Activated CD8-positive, alpha-beta T cell treated with anti-CD3 and anti-CD28 coated beads for 36 hours (primary cell): ENCODE measurements around the gene SIGLECL1. TPM values are rescaled to one million over a fixed set of nuclear protein-coding genes. Genes with fewer than 3 reads are reported as not detected.

Experiments used
- ATAC-seq: fragments of 200-7000 bp; cut with Tn5 transposase; one replicate; pipeline ENCODE4 v1.10.0; 2021; ENCODE audit warnings: mild to moderate bottlenecking, moderate library complexity
- CTCF ChIA-PET: fragments of 350-600 bp; sonication (Branson Sonifier 250); formaldehyde crosslinking; loops from one replicate; lab custom pipeline; 2021; ENCODE audit warnings: antibody characterized with exemption; lab: Charles Lee
- POLR2A ChIA-PET: fragments of 350-600 bp; sonication (Branson Sonifier 250); formaldehyde crosslinking; loops from one replicate; lab custom pipeline; 2021; ENCODE audit warnings: antibody characterized with exemption; lab: Charles Lee
- DNase-seq: peaks from one replicate; pipeline ENCODE4 v3.0.0-alpha.2; 2020
- H3K27ac Mint-ChIP-seq: one replicate; pipeline ENCODE4 v1.8.0; 2021; ENCODE audit warnings: mild to moderate bottlenecking, mixed read lengths
- H3K27me3 Mint-ChIP-seq: one replicate; pipeline ENCODE4 v1.8.0; 2021; ENCODE audit warnings: mixed read lengths
- H3K36me3 Mint-ChIP-seq: one replicate; pipeline ENCODE4 v1.8.0; 2021; ENCODE audit warnings: low read depth, mixed read lengths
- H3K4me1 Mint-ChIP-seq: one replicate; pipeline ENCODE4 v1.8.0; 2021; ENCODE audit warnings: low read depth, mixed read lengths
- H3K4me3 Mint-ChIP-seq: one replicate; pipeline ENCODE4 v1.8.0; 2021; ENCODE audit warnings: mild to moderate bottlenecking, moderate library complexity, mixed read lengths
- H3K9me3 Mint-ChIP-seq: one replicate; pipeline ENCODE4 v1.8.0; 2021; ENCODE audit warnings: mixed read lengths
- intact Hi-C: fragments of 100-400 bp; cut with micrococcal nuclease; formaldehyde crosslinking; loops from one replicate; pipeline ENCODE4 v1.10.0; 2022
- total RNA-seq, 2 experiments: library from RNA; stranded (reverse); gene quantifications; one replicate each; pipeline ENCODE4 v1.2.3, GENCODE V29; 2021
- TF ChIP-seq, protein P1 (sequence below): fragments of 200-600 bp; IDR thresholded peaks from one replicate; pipeline ENCODE4 v1.8.0; 2022; ENCODE audit warnings: antibody characterized with exemption, mild to moderate bottlenecking

The SIGLECL1 gene
- total RNA-seq, 2 experiments from 2014 or later = not detected

DNA sequence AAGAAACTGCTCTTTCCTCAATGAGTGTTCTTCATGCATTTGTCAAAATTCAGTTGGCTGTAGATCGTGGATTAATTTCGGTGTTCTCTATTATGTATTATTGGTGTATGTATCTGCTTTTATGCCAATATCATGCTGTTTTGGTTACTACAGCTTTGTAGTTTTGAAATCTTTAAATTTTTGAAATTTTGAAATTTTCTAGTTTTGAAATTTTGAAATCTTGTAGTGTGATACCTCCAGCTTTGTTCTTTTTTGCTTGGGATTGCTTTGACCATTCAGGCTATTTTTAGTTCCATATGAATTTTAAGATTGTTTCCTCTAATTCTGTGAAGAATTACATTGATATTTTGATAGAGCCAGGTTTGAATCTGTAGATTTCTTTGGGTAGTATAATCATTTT, 22.9 kb upstream of the SIGLECL1 start:
- ATAC-seq = no peak
- no peak overlapping the region for H3K4me3 Mint-ChIP-seq
- no peaks in the 10 kb centered on the region for H3K36me3 Mint-ChIP-seq
- no peak overlapping the region for H3K27ac Mint-ChIP-seq
- H3K27me3 Mint-ChIP-seq = peaks cover 41% of the 10 kb centered on the region
- H3K9me3 Mint-ChIP-seq = no peaks in the 10 kb centered on the region
- intact Hi-C loops = no loop called here
- H3K4me1 Mint-ChIP-seq = no peaks in the 10 kb centered on the region
- DNase-seq = no peak
- TF ChIP-seq, protein P1, sequence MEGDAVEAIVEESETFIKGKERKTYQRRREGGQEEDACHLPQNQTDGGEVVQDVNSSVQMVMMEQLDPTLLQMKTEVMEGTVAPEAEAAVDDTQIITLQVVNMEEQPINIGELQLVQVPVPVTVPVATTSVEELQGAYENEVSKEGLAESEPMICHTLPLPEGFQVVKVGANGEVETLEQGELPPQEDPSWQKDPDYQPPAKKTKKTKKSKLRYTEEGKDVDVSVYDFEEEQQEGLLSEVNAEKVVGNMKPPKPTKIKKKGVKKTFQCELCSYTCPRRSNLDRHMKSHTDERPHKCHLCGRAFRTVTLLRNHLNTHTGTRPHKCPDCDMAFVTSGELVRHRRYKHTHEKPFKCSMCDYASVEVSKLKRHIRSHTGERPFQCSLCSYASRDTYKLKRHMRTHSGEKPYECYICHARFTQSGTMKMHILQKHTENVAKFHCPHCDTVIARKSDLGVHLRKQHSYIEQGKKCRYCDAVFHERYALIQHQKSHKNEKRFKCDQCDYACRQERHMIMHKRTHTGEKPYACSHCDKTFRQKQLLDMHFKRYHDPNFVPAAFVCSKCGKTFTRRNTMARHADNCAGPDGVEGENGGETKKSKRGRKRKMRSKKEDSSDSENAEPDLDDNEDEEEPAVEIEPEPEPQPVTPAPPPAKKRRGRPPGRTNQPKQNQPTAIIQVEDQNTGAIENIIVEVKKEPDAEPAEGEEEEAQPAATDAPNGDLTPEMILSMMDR = no peak
- ChIA-PET CTCF (no interaction called here), POLR2A (interaction anchor here (0.8 kb wide), 1 partner anchor 322 kb away, joined by 3 read pairs; no protein-coding TSS in a partner anchor)

DNA sequence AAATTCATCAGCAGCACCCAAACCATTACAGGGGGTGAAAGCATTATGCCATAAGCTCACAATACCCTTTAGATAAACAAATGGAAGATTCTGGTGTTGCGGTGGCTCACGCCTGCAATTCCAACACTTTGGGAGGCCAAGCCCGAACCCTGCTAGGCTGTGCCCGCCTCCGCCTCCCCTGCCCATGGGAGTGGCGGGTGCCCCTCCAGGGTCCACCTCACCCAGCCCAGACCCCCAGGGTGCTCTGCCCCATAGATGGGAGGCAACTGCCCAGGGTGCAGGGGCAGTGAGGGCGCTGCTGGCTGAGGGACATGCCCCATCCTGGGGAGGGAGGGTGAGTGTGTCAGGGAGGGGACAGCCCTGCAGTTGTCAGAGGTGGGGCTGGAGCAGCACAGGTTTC, 10.0 kb upstream of the SIGLECL1 start:
- Mint-ChIP-seq H3K4me1 (peaks cover 4% of the 10 kb centered on the region), H3K36me3 (no peaks in the 10 kb centered on the region), H3K27ac (no peak overlapping the region), H3K4me3 (no peak overlapping the region), H3K9me3 (no peaks in the 10 kb centered on the region), H3K27me3 (peaks cover 18% of the 10 kb centered on the region)
- ATAC-seq (no peak), DNase-seq (no peak)
- TF ChIP-seq, protein P1 = no peak
- CTCF ChIA-PET = no interaction called here
- intact Hi-C loops = no loop called here
- POLR2A ChIA-PET = no interaction called here

DNA sequence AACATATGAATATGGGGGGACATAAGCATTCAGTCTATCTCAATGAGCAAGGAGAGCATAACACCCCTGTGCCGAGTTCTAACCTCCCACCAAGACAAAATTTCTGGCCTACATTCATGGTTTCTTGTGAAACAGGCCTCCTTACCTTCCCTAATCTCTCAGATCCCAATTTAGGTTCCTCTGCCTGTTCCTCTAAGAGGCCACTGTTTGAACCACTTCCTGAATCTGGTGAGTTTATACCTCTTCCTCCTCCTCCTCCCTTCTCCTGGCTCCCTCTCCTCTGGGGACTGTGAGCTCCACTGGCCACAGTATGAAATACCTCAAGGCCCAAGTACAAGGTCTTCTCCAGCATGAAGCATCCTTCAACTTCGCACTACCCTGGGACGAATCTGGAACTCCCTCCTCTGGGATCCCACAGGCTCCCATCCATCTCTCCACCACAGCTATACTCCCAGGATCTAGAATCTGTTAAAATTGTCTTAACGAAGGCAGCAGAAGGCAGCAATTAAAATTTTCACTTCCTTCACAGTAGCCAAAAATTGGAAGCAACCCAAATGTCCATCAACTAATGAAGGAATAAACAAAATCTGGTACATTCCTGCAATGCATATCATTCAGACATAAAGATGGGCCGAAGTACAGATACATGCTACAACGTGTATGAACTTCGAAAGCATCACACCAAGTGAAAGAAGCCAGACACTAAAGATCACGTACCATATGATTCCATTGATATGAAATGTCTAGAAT, 7.8 kb upstream of the SIGLECL1 start:
- H3K36me3 Mint-ChIP-seq = no peaks in the 10 kb centered on the region
- no peak overlapping the region for H3K4me3 Mint-ChIP-seq
- no peak overlapping the region for H3K27ac Mint-ChIP-seq
- H3K9me3 Mint-ChIP-seq = no peaks in the 10 kb centered on the region
- H3K27me3 Mint-ChIP-seq = peaks cover 19% of the 10 kb centered on the region
- TF ChIP-seq, protein P1 = no peak
- intact Hi-C loops = no loop called here
- DNase-seq = no peak
- ChIA-PET CTCF (no interaction called here), POLR2A (no interaction called here)
- ATAC-seq = no peak
- peaks cover 8% of the 10 kb centered on the region for H3K4me1 Mint-ChIP-seq

DNA sequence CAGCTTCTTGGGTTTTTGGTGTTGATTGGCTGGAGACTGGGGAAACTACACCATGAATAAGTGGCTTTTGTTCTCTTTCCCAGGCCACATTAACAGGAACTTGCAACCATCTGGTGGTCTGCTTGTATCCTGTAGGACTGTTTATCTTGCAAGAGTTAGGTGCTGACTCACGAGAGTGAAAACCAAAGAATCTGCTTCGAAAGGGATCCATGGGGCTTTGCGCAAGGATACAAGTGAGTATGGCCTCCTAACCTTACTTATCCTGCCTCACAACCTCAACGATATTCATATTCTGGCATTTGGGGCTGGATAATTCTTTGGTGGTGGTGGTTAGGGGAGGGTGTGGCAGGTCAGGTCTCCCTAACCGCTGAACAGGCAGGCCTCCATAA, 4.7 kb upstream of the SIGLECL1 start:
- ChIA-PET POLR2A (no interaction called here), CTCF (interaction anchor here (1.4 kb wide), 1 partner anchor 12 kb away, joined by 4 read pairs; no protein-coding TSS in a partner anchor)
- intact Hi-C loops = no loop called here
- H3K4me1 Mint-ChIP-seq = peaks cover 8% of the 10 kb centered on the region
- no peaks in the 10 kb centered on the region for H3K9me3 Mint-ChIP-seq
- H3K27ac Mint-ChIP-seq = no peak overlapping the region
- TF ChIP-seq, protein P1 = no peak
- H3K4me3 Mint-ChIP-seq = no peak overlapping the region
- DNase-seq (no peak), ATAC-seq (no peak)
- no peaks in the 10 kb centered on the region for H3K36me3 Mint-ChIP-seq
- H3K27me3 Mint-ChIP-seq = peaks cover 13% of the 10 kb centered on the region

DNA sequence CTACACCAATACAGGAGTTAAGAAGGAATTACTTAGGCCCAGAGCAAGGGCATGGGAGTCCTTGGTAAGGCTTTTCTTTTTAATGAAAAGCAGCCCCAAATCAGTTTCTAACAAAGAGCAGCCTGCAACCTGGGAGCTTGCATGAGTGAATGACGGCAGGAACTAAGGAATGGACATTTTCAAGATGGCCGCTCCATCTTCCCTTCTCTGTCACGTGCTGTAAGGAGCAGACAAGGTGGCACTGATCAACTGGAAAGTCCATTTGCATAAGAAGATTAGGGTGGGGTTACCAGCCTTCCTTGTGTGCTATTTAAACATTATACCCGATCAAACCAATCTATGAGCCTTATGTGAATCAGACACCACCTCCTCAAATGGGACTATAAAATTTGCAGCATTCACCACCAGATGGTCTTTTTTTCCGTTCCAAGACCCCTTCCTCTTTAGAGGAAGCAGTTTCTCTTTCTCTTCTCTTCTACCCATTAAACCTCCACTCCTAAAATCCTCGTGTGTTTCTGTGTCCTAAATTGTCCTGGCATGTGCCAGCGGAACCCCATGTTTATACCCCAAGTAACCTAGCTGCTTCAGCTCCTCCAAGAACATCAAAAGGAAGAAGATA, 2.8 kb upstream of the SIGLECL1 start:
- intact Hi-C loops = no loop called here
- ChIA-PET CTCF (interaction anchor here (0.9 kb wide), 1 partner anchor 11 kb away, joined by 4 read pairs; no protein-coding TSS in a partner anchor), POLR2A (no interaction called here)
- TF ChIP-seq, protein P1 = no peak
- Mint-ChIP-seq H3K4me3 (no peak overlapping the region), H3K27ac (no peak overlapping the region), H3K36me3 (no peaks in the 10 kb centered on the region), H3K27me3 (peaks cover 12% of the 10 kb centered on the region), H3K9me3 (no peaks in the 10 kb centered on the region), H3K4me1 (peaks cover 8% of the 10 kb centered on the region)
- no peak for ATAC-seq
- DNase-seq = no peak
